Memory B cell (primary cell): ENCODE data around the gene CCT5.
"Not testable (repeated sequence)": the region's sequence is repeated elsewhere in the genome, so short reads cannot be mapped to it uniquely, and the experiment has no call there.

Experiments used
- ATAC-seq: fragments of 150-1000 bp; cut with Tn5 transposase; 2 replicates; pipeline ENCODE4 v1.10.0; 2021; ENCODE audit warnings: low read depth, mild to moderate bottlenecking, moderate library complexity
- DNase-seq, 2 donors: peaks; one replicate each; pipeline ENCODE4 v3.0.0; 2022; ENCODE audit warnings: low spot score in 2 of 2
- H3K27ac Mint-ChIP-seq: one replicate; pipeline ENCODE4 v1.8.0; 2022; ENCODE audit warnings: mild to moderate bottlenecking, moderate library complexity, mixed read lengths
- H3K27me3 Mint-ChIP-seq: one replicate; pipeline ENCODE4 v1.8.0; 2022; ENCODE audit warnings: mixed read lengths
- H3K36me3 Mint-ChIP-seq: one replicate; pipeline ENCODE4 v1.8.0; 2022; ENCODE audit warnings: mild to moderate bottlenecking, mixed read lengths
- H3K4me1 Mint-ChIP-seq: one replicate; pipeline ENCODE4 v1.8.0; 2022; ENCODE audit warnings: mixed read lengths
- H3K4me3 Mint-ChIP-seq: one replicate; pipeline ENCODE4 v1.8.0; 2022; ENCODE audit warnings: mild to moderate bottlenecking, moderate library complexity, mixed read lengths
- H3K9me3 Mint-ChIP-seq: one replicate; pipeline ENCODE4 v1.8.0; 2022; ENCODE audit warnings: mixed read lengths

The CCT5 gene

DNA sequence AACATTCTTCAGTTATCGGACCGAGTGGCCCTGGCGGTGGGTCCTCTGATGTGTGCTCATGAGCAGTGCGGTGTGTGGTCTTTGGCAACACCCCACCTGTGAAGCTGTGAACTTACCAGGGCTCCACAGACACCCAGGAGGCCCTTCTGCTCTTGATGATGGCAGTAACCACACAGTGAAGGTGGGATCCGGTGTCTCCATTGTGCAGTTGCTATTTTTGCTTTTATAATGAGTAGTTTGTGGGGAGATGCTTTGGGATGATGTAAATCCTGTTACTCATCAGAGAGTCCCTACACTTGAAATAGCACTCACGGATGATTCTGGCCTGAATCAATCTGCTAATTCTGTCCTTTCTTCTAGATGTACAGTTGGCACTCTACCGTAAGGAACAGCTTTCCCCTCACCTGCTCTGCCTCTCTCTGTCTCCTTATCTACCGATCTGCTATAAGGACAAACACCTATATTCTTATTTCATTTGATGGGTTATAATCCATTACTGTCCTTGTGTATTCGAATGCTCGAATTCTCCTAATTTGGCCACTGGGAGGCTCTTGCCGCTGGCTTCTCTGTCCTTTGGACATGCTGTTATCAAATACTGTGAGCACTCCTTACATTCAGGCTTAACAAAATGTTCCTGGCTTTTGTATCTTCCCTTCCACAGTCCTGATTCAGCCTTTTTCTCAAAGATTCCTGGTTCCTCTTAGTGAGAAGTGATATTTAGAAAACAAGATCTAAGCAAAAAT is 20.6 kb upstream of the CCT5 start:
- DNase-seq (no peak), ATAC-seq (no peak)
- no peaks in the 10 kb centered on the region for H3K27me3 Mint-ChIP-seq
- peaks cover 25% of the 10 kb centered on the region for H3K36me3 Mint-ChIP-seq
- H3K9me3 Mint-ChIP-seq, result peaks cover 7% of the 10 kb centered on the region
- no peak overlapping the region for H3K27ac Mint-ChIP-seq
- H3K4me3 Mint-ChIP-seq, result no peak overlapping the region
- no peaks in the 10 kb centered on the region for H3K4me1 Mint-ChIP-seq

GRCh38 chr5:10232386-10232785 is 17.7 kb upstream of the CCT5 start:
- ATAC-seq (no peak), DNase-seq (no peak)
- no peaks in the 10 kb centered on the region for H3K4me1 Mint-ChIP-seq
- no peaks in the 10 kb centered on the region for H3K9me3 Mint-ChIP-seq
- no peaks in the 10 kb centered on the region for H3K27me3 Mint-ChIP-seq
- no peak overlapping the region for H3K4me3 Mint-ChIP-seq
- peaks cover 23% of the 10 kb centered on the region for H3K36me3 Mint-ChIP-seq
- H3K27ac Mint-ChIP-seq, result no peak overlapping the region

- Mint-ChIP-seq H3K27me3 (no peaks in the 10 kb centered on the region), H3K4me1 (no peaks in the 10 kb centered on the region), H3K4me3 (no peak overlapping the region), H3K27ac (no peak overlapping the region), H3K9me3 (no peaks in the 10 kb centered on the region), H3K36me3 (peaks cover 25% of the 10 kb centered on the region)
- ATAC-seq (no peak), DNase-seq (no peak)
Observed at GRCh38 chr5:10233011-10233410, 17.1 kb upstream of the CCT5 start.

- Mint-ChIP-seq H3K4me3 (no peak overlapping the region), H3K4me1 (no peaks in the 10 kb centered on the region), H3K9me3 (no peaks in the 10 kb centered on the region), H3K27ac (no peak overlapping the region), H3K27me3 (no peaks in the 10 kb centered on the region), H3K36me3 (peaks cover 25% of the 10 kb centered on the region)
- DNase-seq, result no peak
- no peak for ATAC-seq
Observed at GRCh38 chr5:10233505-10233904, 16.6 kb upstream of the CCT5 start.

DNA sequence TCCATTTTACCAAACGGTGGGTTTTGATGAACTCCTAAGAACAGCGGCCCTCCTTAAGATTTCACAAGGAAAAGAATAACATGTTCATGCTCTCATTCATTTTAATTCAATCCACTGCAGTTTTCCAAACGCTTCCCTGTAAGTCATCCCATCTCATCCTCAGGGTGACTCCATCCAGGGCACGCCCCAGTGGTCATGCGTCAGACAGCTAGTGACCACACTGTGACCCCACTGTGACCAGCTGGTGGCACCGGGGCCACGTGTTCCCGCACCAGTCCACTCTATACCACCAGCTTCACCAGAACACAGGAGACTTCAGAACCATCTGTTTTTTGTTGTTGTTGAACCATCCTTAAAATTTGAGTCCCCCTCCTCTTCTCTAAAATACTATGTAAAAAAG is 14.7 kb upstream of the CCT5 start:
- Mint-ChIP-seq H3K27ac (no peak overlapping the region), H3K36me3 (peaks cover 20% of the 10 kb centered on the region)
- DNase-seq, result no peak

GRCh38 chr5:10243660-10244240 is 6.3 kb upstream of the CCT5 start:
- DNase-seq (no peak), ATAC-seq (no peak)
- H3K27ac Mint-ChIP-seq, result no peak overlapping the region
- no peak overlapping the region for H3K4me3 Mint-ChIP-seq
- H3K4me1 Mint-ChIP-seq, result peaks cover 6% of the 10 kb centered on the region
- H3K27me3 Mint-ChIP-seq, result no peaks in the 10 kb centered on the region
- no peaks in the 10 kb centered on the region for H3K9me3 Mint-ChIP-seq
- H3K36me3 Mint-ChIP-seq, result peaks cover 2% of the 10 kb centered on the region

More for the DNA sequence above, 14.7 kb upstream of the CCT5 start:
- H3K27me3 Mint-ChIP-seq, result no peaks in the 10 kb centered on the region
- ATAC-seq, result no peak
- H3K9me3 Mint-ChIP-seq, result no peaks in the 10 kb centered on the region
- H3K4me1 Mint-ChIP-seq, result no peaks in the 10 kb centered on the region
- H3K4me3 Mint-ChIP-seq, result no peak overlapping the region

DNA sequence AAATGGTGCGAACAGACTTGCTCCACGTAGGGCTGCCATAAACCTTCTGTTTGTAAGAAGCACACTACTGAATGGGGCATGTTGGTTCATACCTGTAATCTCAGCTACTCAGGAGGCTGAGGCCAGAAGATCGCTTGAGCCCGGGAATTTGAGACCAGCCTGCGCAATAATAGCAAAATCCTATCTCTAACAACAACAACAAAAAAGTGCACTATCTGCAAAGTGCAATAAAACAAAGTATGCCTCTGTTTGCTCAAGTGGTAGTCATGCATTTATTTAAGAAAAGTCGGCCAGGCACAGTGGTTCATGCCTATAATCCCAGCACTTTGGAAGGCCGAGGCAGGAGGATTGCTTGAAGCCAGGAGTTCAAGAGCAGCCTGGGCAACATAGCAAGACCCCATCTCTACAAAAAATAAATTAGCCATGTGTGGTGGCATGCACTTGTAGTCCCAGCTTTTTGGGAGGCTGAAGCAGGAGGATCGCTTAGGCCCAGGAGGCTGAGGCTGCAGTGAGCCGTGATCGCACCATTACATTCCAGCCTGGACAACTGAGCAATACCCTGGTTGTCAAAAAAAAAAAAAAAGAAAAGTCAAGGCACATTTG is 5.6 kb upstream of the CCT5 start:
- no peak for ATAC-seq
- Mint-ChIP-seq H3K9me3 (no peaks in the 10 kb centered on the region), H3K36me3 (no peaks in the 10 kb centered on the region), H3K4me3 (no peak overlapping the region), H3K27me3 (no peaks in the 10 kb centered on the region), H3K27ac (no peak overlapping the region), H3K4me1 (peaks cover 7% of the 10 kb centered on the region)
- no peak for DNase-seq

DNA sequence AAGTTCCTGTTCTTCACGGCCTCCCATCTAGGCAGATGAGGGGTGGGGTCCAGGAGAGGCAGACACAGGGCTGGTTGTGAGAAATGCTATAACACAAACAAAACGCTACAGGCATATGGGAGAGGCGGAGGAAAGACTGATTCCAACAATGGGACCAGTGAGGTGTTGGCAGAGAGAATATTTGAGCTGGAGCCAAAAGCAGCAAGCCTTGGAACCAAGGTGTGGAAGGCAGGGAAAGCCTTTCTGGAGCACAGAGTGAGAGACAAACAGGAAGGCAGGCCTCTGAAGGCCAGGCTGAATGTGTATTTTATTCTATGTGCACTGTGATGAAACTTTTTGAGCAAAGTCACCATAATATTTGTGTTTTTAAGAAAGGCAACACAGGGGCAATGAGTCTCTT is 3.3 kb upstream of the CCT5 start:
- DNase-seq (no peak), ATAC-seq (no peak)
- Mint-ChIP-seq H3K27ac (no peak overlapping the region), H3K4me1 (peaks cover 17% of the 10 kb centered on the region), H3K4me3 (no peak overlapping the region), H3K36me3 (no peaks in the 10 kb centered on the region), H3K27me3 (no peaks in the 10 kb centered on the region), H3K9me3 (no peaks in the 10 kb centered on the region)

- H3K9me3 Mint-ChIP-seq, H3K27ac Mint-ChIP-seq, ATAC-seq, DNase-seq, H3K4me3 Mint-ChIP-seq, H3K36me3 Mint-ChIP-seq, H3K27me3 Mint-ChIP-seq: not testable (repeated sequence)
- H3K4me1 Mint-ChIP-seq, result peaks cover 21% of the 10 kb centered on the region
Observed at GRCh38 chr5:10247217-10247616, 2.9 kb upstream of the CCT5 start.

DNA sequence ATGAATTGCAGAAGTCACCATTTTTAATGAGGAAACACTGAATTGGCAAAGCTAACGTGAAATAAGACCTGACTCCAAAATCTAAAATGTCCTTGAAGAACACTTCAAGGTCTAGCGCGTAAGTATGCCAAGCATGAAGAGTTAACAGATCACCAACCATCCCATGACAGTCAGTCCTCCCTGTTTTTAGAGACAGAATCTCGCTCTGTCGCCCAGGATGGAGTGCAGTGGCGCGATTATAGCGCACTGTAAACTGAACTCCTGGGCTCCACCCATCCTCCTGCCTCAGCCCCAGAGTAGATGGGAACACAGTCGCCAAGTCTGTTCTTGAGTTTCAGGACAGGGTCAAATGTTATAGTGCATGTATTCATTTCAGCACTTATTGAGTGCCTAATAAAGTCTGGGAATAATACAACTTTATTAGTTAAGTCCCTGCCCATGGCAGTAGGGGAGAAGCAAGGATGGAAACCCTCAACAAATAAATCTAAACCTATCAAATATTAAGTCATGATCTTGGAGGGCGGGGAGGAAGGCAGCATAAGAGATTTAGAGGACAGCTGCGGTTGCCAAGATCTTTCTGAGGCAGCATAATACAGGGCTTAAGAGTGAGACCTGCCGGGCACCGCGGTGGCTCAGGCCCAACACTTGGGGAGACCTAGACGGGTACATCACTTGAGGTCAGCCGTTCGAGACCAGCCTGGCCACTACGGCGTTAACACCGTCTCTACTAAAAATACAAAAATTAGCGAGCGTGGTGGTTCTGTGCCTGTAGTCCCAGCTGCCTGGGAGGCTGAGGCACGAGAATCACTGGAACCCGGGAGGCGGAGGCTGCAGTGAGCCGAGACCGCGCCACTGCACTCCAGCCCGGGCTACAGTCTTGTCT is 1.5 kb upstream of the CCT5 start:
- H3K4me1 Mint-ChIP-seq, result peaks cover 21% of the 10 kb centered on the region

DNA sequence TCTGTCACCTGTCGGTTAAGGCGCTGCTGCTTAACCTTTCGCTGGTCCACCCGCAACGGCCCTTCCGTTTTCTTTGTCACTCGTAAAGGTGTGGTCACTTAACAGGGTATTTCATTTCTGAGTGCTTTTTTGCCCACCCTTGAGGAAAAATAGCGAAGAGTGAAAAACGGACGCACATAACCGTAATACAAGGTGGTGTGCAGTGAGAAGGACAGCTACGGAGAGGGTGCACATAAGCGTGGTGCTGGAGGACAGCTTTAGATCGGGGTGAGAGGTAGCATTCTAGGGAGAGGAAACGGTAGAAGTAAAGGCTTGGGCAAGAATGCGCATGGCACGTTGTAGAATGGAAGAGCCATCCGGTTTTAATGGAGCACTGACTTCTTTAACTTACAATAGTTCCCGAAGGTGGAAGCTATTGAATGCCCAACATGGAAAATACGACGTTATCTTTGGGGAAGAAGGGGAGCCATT is 761 bp downstream of the CCT5 start:
- DNase-seq (peak; percentile 3 to 14), ATAC-seq (no peak)
- Mint-ChIP-seq H3K9me3 (no peaks in the 10 kb centered on the region), H3K27ac (peak overlapping the region; percentile 100), H3K36me3 (peaks cover 9% of the 10 kb centered on the region), H3K27me3 (no peaks in the 10 kb centered on the region), H3K4me1 (peaks cover 25% of the 10 kb centered on the region), H3K4me3 (peak overlapping the region; percentile 87)

More for the DNA sequence above, 1.5 kb upstream of the CCT5 start:
- ATAC-seq (no peak), DNase-seq (no peak)
- Mint-ChIP-seq H3K36me3 (no peaks in the 10 kb centered on the region), H3K9me3 (no peaks in the 10 kb centered on the region), H3K27me3 (no peaks in the 10 kb centered on the region), H3K4me3 (peak overlapping the region; percentile 87), H3K27ac (peak overlapping the region; percentile 100)

GRCh38 chr5:10251405-10251804 is 1.3 kb downstream of the CCT5 start:
- Mint-ChIP-seq H3K4me1 (peaks cover 25% of the 10 kb centered on the region), H3K9me3 (no peaks in the 10 kb centered on the region)

DNA sequence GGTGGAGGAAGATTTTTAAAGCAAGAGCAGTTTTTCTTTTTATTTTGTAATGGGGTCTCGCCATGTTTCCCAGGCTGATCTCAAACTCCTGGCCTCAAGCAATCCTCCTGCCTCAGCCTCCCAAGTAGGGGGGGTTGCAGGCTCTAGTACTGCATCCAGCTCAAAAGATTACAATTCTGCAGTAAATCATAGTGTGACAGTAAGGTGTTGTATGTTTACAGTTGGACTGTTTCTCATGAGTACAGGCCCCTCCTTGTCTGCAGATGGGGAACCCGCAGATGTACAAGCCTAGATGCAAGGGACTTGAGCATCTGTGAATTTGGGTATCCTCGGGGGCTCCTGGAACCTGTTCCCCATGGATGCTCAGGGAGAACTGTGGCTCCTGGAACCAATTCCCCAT is 3.3 kb downstream of the CCT5 start:
- Mint-ChIP-seq H3K27ac (no peak overlapping the region), H3K4me3 (no peak overlapping the region)

More at GRCh38 chr5:10251405-10251804, 1.3 kb downstream of the CCT5 start:
- ATAC-seq (no peak), DNase-seq (no peak)
- Mint-ChIP-seq H3K27me3 (no peaks in the 10 kb centered on the region), H3K4me3 (peak overlapping the region; percentile 87), H3K36me3 (peaks cover 13% of the 10 kb centered on the region), H3K27ac (peak overlapping the region; percentile 100)

DNA sequence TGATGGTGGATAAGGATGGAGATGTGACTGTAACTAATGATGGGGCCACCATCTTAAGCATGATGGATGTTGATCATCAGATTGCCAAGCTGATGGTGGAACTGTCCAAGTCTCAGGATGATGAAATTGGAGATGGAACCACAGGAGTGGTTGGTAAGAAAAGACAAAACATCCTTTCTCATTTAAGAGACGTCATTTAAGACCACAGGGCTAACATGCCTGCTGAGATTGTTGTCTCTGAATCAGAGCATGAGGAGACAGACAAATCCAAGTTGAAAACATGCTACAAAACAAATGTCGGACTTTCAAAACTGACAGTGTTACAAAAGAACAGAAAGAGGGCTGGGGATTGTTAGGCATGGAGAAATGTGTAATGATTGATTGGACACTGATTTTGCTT is 4.6 kb downstream of the CCT5 start:
- Mint-ChIP-seq H3K9me3 (no peaks in the 10 kb centered on the region), H3K36me3 (peaks cover 28% of the 10 kb centered on the region), H3K4me3 (no peak overlapping the region), H3K27ac (no peak overlapping the region), H3K4me1 (peaks cover 17% of the 10 kb centered on the region), H3K27me3 (no peaks in the 10 kb centered on the region)
- ATAC-seq (no peak), DNase-seq (no peak)

More for the DNA sequence above, 3.3 kb downstream of the CCT5 start:
- ATAC-seq (no peak), DNase-seq (no peak)
- Mint-ChIP-seq H3K4me1 (peaks cover 22% of the 10 kb centered on the region), H3K36me3 (peaks cover 20% of the 10 kb centered on the region), H3K27me3 (no peaks in the 10 kb centered on the region), H3K9me3 (no peaks in the 10 kb centered on the region)
